ENCODE results near the gene ESPL1.

DNA sequence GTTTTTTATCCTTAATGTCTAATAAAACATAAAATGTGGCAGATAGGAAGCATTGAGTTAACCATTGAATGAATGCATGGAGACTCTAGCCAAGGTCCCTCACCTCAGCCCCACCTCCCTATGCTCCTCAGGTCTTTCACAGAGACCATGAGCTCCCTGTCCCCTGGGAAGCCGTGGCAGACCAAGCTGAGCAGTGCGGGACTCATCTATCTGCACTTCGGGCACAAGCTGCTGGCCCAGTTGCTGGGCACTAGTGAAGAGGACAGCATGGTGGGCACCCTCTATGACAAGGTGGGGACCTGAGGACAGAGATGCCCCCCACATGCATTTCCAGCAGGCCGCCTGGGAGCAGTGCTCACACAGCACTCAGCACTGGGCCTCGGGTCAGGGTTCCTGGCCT, 34.8 kb downstream of the ESPL1 start:
- TF ChIP-seq GATA2 (IDR thresholded peaks at IDR 0.05; ENCODE audit: insufficient read depth, insufficient read length, low read depth, low read length) (no peak), POLR2A (IDR thresholded peaks at IDR 0.05; ENCODE audit: low read depth, low read length) (no peak), CTCF (IDR thresholded peaks at IDR 0.05; ENCODE audit: extremely low read depth in 1 of 2, insufficient read depth in 1 of 2, low read depth in 1 of 2, low read length in 2 of 2) (no peak), EZH2 (IDR thresholded peaks at IDR 0.05; ENCODE audit: borderline replicate concordance, low read depth, low read length, severe bottlenecking) (no peak), POLR2AphosphoS5 (IDR thresholded peaks at IDR 0.05; ENCODE audit: insufficient read depth, low read depth, low read length) (no peak), FOS (IDR thresholded peaks at IDR 0.05; ENCODE audit: borderline replicate concordance, insufficient read depth, low read length) (no peak), JUN (IDR thresholded peaks at IDR 0.05; ENCODE audit: borderline replicate concordance, insufficient read depth, insufficient read length, low read depth) (no peak)
- TF ChIP-seq, protein P1, sequence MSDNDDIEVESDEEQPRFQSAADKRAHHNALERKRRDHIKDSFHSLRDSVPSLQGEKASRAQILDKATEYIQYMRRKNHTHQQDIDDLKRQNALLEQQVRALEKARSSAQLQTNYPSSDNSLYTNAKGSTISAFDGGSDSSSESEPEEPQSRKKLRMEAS (IDR thresholded peaks at IDR 0.05; ENCODE audit: insufficient read depth, insufficient read length) = no peak
